DMS53 treated with DMSO at 0.1 percent for 48 hours (cell line): ENCODE data around the gene STAM.

Experiments
- DNase-seq: peaks from one replicate; lab custom pipeline; 2025; ENCODE audit not compliant: unreplicated experiment; lab: John Stamatoyannopoulos, UW

The STAM gene

DNA sequence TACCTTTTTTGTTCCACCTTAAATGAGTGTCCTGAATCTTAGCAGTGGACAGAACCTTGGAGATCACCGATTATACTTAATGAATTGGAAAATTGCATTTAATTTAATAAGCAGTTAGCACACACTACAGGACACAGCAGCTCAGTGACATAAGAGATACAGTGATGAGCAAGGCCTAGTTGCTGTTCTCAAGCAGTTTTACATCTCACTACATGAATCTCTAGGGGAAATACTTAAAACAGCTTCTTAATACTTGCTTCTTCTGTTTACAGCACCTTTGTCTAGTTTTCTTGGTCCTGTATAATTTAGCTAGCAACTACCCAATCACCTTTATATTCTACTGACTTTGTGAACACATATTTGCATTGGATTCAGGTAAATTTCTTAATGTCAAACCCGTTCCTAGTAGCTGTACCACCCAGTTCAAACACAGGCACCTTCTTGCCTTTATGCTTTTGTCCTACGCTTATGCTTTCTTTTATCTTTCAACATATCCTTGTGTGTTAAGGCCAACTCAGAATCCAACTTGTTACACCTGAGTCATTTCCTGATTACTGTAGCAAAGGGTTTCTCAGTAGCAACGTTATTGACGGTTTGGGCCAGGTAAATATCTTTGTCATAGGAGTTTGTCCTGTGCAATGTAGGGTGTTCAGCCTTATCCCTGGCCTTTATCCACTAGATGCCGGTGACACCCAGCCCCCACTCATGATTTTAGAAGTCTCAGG lies 1.8 kb downstream of the STAM start:
- DNase-seq = no peak

DNA sequence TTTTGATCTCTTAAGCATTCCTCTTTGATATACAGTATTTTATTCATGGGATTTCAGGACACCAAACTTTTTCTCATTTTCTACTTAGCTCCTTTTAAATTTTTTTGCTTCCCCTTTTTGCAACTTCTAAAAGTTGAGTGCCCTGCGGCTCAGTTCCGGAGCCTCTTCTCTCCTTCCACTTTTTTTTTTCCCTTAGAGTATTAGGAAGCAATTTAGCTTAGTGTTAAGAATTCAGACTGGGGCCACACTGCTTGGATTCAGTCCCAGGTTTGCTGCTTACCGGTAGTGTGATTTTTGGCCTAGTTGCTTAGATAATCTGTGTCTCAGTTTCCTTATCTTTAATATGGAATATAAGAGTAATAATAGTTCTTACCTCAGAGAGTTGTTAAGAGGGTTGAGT lies 3.4 kb downstream of the STAM start:
- DNase-seq = no peak

DNA sequence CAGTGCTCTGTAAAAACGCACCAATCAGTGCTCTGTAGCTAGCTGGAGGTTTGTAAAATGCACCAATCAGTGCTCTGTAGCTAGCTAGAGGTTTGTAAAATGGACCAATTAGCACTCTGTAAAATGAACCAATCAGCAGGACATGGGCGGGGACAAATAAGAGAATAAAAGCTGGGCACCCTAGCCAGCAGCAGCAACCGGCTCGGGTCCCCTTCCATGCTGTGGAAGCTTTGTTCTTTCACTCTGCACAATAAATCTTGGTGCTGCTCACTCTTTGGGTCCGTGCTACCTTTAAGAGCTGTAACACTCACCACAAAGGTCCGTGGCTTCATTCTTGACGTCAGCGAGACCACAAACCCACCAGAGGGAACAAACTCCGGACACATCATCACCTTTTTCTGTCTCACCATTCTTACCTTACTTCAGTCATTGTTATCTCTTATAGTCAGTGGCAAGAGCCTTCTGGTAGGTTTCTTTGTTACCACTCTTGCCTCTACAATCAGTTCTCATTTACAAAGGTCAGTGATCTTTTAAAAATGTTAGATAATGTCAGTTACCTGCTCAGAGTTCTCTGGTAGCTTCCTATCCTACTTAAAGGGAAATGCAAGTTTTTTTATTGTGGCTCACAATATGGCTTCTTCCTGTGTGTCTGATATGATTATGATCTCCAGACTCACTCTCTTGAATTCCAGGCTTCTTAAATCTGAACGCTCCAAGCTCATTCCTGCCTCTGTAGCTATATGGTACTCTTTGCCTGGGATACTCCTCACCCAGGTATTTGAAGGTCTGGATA lies 4.5 kb downstream of the STAM start:
- DNase-seq = no peak

DNA sequence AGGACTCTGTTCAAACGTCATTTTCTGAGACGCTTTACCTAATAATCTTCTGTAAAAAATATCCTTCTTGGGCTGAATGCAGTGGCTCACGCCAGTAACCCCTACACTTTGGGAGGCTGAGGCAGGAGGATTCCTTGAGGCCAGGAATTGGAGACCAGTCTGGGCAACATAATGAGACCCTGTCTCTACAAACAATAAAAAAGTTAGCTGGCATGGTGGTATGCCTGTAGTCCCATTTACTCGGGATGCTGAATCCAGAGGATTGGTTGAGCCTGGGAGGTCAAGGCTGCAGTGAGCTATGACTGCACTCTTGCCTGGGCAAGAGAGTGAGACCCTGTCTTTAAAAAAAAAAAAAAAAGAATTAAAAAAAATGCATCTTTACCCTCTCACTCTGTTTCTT lies 5.1 kb downstream of the STAM start:
- no peak for DNase-seq

DNA sequence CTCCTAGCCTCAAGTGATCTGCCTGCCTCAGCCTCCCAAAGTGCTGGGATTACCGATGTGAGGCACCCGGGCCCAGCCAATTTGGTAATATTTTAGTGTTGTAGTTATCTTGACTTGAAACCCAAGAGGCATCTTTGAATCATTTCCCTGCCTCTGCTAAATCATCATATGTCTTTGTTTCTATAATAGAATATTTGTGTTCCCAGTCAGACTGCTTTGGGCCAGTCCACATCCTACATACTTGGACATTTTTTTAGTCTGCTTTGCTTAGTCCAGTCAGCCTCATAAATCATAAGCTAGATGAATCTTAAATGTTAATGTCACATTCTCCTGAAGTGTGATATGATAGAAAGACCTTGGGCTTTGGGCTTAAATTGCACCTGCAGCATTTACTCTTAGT lies 5.9 kb downstream of the STAM start:
- no peak for DNase-seq

DNA sequence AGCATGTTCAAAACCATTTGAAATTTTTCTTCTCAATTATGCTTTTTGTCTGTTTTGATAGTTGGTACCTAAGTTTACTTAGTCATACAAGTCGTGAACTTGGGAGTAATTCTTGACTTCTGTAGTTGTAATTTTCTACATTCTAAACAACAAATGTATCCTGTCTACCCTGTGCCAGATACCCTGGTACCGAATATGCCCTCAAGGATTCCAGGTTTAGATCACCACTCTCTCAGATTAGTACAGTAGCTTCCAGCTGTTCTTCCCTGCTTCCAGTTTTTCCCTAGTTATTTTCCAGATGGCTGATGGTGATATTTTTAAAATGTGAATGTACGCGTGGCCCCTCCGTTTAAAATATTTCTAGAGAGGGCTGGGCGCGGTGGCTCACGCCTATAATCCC lies 6.5 kb downstream of the STAM start:
- DNase-seq = no peak

DNA sequence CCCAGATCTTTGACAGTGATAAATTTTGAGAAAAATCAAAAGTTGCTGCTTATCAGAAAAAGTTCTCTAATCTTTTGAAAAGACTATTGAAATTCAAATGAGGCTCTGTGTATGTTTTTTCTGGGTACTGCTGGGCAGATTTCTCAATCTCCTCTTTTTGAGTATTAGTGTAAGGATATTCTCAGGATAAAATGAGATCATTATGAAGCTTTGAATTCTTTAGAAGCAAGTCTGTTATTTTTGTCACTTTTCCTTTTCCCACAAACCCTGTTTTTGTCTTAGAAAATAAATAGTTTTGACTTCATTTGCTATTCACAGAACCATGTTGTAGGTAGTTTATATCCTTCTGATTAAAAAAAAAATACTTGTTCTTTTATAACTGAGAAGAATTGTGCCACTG lies 7.9 kb downstream of the STAM start:
- DNase-seq = no peak

DNA sequence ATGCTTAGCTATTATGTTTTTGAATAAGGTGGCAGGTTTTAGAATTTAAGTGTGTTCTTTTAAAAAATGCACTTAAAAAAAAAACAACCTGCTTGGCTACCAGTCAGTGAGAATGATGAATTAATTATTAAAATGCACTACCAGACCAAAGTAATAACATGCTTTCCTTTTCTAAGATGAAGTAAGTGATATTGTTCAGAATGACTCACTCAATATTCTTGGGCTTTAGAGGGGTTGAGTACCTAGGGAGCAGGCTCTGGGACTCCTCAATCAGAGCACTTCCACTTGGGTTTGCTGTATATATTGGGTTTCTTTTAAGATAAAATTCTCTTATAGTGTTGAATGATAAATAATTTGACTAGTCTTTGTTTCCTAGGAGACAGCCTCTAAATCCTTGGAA lies 8.6 kb downstream of the STAM start:
- no peak for DNase-seq

DNA sequence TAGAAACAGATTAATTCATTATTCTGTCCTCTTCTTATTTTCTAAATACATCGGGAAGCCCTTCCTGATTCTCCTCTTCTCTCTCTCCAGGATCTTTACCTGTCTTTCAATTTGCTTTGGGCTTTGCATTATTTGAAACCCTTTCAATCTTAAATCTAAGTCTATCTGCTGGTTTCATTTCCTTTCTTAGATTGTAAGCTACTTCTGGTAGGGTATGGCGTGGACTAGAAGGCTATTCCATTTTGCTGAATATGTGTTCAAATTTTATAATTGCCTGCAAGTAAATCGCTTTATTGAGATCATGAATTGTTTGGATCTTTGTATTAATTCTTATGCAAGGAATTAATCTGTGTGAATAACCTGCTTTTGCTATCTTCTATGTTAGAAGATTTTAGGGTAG lies 11.1 kb downstream of the STAM start:
- no peak for DNase-seq

DNA sequence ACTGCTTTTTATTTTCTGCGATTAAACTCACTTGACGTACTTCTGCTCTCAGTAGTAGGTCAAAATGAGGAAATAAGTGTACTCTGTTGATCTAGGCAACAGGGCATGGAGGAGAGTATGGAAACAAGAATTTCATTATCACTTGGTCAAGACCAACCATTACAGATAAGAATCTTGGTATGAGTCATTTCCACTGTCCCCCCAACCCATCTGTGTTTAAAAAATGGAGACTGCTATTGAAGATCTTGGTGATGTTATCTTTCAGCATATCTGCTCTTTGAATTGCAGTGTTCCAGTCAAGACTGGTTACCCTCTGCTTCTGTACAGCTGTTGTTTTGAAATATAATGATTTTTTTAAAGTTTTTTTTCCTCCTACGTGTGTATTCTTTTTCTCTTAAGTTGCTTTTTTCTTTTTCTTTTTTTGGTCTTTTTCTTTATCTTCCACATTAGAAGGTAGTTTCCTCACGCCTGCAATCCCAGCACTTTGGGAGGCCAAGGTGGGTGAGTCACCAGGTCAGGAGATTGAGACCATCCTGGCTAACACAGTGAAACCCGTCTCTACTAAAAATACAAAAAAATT lies 11.7 kb downstream of the STAM start:
- no peak for DNase-seq

DNA sequence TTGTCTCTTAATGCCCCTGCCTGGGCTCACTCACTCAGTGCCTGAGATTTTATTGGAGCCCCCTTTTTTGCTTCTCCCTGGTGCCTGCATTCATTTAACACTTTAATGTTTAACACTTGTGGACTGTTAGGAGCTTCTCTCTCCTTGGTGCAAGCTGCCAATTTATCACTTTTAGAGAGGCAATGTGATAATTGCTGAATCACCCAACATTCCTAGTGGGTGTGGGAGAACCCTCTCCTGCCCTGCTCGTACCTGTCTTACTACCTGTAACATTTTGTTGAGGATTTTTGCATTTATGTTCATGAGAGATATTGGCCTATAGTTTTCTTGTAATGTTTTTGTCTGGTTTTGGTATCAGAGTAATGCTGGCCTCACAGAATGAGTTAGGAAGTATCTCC lies 13.2 kb downstream of the STAM start:
- no peak for DNase-seq

DNA sequence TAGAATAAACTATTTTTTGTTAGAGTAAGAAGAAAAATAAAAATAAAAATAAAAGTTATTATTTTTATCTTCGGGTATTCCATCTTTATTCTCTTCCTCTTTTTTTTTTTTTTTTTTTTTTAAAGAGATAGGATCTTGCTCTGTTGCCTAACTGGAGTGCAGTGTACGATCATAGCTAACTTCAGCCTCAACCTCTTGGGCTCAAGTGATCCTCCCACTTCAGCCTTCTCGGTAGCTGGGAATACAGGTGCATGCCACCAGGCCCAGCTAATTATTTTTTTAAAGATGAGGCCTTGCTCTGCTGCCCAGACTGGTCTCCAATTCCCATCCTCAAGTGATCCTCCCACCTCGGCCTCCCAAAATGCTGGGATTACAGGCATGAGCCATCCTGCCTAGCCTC lies 15.4 kb downstream of the STAM start:
- DNase-seq = no peak

DNA sequence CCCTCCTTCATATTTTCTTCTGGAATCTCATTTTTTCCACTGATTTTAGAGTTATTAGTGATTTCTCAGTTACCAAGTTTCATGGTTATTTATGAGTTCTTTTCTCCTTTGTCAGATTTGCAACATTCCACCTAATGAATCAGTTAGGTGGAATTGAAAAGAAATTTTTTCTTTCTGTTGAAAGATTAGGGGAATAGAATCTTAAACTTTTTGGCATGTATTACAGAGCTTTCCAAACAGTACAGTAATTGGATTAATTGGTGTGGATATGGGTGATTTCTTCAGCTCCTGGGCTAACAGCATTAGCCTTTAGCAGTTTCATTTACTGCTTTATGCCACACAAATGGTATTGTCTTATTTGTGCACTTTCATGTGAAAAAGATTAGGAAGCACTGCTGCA lies 17.0 kb downstream of the STAM start:
- no peak for DNase-seq

DNA sequence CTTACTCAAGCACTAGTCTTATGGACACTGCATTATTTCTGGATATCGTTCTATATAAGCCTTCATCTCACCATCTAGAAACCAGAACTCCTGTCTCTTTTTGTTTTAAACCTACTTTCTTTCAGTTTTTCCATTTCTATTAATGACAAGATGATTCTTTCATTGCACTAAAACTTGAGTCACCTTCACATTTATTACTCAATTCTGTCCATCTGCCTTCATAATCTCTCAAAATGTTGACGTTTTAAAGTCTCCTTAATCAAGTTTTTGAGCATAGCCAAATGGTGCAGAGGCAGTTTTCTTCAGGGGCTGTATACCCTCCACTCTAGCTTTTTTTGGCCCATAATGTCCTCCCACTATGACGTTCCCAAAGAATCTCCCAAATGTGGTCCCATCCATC lies 17.6 kb downstream of the STAM start:
- no peak for DNase-seq

DNA sequence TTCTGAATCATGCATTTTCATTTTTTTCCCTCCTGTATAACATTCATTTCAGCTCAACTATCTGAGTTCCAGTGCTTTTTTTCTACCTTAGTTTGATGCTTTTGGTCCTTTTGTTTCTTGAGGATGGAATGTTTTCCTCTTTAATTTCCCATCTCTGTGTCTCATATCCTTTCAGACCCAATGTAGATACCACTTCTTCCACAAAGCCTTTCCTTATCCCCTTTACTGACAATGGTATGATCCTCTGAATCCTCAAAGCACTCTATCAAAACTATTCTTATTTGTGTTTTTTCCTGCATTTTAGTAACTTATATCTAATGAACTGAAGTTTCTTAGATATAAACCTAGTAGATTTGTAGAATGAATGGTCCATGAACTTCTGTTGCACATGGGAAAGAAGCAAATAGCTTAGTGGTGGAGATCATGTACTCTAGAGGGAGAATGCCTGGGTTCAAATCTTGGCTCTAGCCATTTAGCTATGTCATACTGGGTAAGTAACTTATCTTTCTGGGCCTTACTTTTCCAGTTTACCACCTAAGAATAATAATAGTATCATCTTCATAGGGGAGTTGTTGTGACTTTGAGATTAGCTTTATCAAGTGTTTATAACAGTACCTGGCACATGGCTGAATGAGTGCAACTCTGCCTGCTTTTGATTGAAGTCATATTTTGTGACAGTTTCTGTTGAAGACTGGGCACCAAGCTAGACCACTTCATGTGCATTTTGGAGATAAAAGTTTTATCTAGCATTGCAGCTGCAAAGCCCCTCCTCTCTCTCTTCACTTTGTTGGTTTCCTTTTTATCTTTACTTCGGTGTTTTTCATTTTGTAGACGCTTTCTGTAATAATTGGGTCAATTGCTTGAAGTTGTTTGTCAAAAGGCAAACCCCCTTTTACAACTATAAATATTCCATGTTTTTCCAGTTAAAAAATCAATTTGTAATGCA lies 18.5 kb downstream of the STAM start:
- DNase-seq = no peak

DNA sequence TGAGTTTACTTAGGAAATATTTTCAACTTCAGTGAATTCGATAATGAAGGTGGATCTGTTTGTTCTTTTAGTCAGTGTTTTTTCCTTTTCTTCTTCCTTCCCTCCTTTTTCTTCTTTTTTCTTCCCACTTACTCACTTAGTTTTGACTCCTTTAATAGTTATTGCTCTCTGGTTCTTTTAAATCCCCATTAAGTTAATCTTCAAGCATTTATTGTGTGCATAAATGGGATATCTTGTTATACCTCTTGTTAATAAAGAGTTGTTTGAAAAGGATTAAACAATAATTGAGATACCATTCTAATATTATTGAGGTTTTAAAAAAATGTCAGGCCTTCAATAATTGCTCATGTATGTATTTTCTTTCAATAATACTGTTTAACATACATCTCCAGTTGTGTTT lies 19.5 kb downstream of the STAM start:
- no peak for DNase-seq

DNA sequence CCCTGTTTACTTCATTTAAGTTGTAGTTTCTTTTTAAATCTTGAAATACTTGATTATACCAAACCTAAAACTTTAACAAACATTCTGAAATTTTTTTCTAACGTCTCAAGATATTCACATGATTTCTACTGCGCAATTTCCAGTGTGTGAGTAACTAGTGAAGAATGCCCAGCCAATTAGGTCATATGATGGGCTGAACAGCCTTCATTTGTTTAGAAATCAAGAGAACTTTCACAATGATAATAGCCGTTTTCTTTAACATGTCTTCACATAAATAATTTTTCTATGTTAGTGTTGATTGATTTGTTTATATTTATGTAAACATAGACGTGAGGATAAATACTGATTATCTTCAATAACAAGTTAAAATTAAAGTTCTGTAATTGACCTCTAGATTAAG lies 21.8 kb downstream of the STAM start:
- DNase-seq = no peak

DNA sequence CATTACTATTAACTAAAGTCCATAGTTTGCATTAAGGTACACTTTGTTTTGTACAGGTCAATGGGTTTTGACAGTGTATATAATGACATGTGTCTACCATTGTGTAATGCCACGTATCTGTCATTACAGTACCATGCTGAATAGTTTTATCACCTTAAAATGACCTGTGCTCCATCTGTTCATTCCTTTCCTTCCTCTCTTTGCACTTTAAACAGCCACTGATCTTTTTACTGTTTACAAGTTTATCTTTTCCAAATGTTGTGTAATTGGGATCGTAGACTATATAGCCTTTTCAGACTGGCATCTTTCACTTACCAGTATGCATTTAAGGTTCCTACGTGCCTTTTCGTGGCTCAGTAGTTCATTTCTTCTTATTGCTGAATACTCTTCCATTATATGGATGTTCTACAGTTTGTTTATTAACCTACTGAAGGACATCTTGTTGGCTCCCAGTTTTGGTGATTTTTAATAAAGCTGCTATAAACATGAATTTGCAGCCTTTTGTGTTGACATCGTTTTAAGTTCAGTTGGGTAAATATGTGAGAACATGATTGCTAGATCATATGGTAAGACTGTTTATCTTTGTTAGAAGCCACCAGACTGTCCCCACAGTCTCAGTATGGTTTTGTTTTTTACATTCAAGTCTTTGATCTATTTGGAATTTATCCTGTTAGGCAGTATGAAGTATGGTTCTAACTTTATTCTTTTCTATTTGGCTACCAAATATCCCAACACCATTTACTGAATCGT lies 24.7 kb downstream of the STAM start:
- DNase-seq = no peak

DNA sequence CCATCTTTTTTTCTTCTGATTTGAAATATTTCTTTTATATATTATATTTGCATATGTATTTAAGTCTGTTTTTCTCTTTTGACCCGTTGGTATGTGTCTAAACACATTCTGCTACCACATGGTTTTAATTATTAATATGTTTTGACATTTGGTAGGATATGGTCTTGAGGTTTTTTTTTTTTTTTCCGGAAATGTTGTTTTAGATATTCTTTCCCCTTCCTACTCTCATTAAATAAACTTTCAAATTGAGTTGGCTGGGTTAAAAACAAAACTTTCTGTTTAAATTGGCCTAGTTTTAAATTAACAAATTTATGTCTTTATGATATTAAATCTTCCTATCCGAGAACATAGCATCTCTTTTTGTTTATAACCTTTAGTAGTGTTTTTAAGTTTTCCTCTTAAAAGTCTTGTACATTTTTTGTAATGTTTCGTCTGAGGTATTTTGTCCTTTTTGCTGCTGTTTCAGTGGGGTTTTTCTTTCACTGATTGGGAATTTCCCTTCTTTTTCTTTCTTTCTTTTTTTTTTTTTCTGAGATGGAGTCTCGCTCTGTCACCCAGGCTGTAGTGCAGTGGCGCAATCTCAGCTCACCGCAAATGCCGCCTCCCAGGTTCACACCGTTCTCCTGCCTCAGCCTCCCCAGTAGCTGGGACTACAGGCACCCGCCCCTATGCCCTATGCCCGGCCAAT lies 25.4 kb downstream of the STAM start:
- no peak for DNase-seq

DNA sequence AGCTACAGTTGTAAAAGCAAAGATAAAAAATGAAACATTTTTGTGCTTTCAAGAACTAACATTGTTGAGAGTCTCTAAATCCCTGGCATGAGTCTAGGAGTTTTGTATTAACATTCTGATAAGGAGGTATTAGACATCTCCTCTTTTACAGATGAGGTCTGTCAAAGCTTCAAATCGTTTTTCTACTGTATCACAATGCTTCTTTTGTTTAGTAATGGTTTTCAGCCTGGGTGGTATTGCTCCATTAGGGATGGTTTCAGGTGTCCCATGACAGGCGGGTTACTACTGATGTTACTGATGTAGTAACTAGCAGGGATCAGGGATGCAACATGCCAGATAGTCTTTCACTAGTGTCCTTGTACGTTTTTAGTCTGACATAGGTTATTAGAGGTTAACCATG lies 27.4 kb downstream of the STAM start:
- DNase-seq = no peak
